Glomerular visceral epithelial cell (primary cell): ENCODE results near the gene ZNF605.
"Not testable (repeated sequence)": the region's sequence is repeated elsewhere in the genome, so short reads cannot be mapped to it uniquely, and the experiment has no call there.

Experiments used
- DNase-seq: peaks from one replicate; pipeline ENCODE4 v3.0.0-alpha.2; 2016; ENCODE audit errors: extremely low spot score

The ZNF605 gene

DNA sequence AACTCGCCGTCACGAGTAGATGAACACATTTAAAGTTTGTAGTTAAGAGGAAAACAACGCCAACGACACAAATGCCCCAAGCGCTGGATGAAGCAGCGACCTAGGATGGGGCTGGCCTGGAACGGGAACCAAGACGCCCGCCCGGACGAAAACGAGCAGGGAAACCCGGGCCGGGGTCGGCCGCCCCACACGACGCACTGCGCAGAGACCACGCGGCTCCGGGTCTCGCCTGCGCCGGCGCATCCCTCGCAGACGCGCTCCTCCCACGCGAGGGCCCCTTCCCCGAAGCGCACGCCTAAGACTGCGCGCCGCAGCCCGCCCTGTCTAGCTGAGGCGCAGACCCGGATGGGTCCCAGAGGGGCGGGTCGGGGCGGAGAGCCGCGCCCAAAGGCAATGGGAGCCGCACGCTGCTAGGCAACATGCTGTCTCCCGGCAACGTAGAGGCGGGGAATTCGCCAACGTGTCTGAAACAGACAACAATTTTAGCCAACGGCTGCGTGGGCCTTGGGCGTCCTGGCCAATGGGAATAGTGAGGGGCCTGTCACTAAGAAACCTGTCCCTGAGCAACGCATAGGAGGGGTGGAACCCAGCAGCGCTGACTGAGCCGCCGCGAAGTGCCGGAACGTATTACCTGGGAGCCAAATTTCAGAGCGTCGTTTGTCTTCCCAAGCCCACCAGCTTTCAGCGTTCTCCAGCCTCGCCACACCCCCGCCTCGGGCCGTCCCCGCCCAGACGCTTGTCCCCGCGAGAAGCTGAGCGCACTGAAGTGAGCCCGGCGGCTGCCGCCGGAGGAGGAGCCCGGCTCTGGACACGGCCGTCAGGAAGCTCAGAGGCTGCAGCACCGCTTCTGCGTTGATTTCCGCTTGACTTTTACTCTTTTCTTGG, 47.7 kb downstream of the ZNF605 start:
- peak; percentile 35 for DNase-seq

- not testable (repeated sequence) for DNase-seq
Observed at GRCh38 chr12:132907789-132908144, 48.3 kb downstream of the ZNF605 start.

GRCh38 chr12:132907216-132907615, 48.9 kb downstream of the ZNF605 start:
- no peak for DNase-seq

DNA sequence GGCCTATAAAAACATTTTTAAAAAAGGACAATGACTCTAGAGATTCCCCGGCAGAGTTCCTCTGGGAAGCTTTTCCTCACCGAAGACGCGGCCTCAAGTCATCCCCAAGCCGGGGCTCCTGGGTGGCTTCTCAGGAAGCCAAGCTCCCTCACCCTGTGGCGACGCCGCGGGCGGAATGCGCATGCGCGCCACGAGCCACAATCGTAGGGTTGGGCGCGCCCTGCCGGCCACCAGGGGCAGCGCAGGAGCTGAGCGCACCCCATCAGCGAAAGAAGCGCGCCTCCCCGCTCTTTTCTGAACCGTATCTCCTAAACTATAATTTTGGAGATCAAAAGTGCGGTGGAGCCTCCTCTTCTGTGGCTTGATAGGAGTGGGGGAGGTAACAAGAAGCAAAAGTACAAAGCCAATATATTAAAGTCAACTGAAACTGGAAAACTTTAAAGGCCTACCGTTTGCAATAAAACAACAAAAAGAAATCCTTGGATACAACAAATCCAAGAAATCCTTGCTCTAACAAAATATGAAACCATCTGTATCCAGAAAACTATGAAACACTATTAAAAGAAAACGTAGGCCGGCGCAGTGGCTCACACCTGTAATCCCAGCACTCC, 51.3 kb downstream of the ZNF605 start:
- DNase-seq, result no peak

GRCh38 chr12:132899033-132899432, 57.1 kb downstream of the ZNF605 start:
- DNase-seq, result no peak

GRCh38 chr12:132888852-132889251, 67.3 kb downstream of the ZNF605 start:
- DNase-seq, result no peak

GRCh38 chr12:132887513-132888351, 68.4 kb downstream of the ZNF605 start, which contains the start of gene CHFR:
TSS of gene CHFR (minus strand) at chr12:132887605. CDS start at chr12:132887328, 277 bp downstream.
- peak; percentile 95 for DNase-seq

DNA sequence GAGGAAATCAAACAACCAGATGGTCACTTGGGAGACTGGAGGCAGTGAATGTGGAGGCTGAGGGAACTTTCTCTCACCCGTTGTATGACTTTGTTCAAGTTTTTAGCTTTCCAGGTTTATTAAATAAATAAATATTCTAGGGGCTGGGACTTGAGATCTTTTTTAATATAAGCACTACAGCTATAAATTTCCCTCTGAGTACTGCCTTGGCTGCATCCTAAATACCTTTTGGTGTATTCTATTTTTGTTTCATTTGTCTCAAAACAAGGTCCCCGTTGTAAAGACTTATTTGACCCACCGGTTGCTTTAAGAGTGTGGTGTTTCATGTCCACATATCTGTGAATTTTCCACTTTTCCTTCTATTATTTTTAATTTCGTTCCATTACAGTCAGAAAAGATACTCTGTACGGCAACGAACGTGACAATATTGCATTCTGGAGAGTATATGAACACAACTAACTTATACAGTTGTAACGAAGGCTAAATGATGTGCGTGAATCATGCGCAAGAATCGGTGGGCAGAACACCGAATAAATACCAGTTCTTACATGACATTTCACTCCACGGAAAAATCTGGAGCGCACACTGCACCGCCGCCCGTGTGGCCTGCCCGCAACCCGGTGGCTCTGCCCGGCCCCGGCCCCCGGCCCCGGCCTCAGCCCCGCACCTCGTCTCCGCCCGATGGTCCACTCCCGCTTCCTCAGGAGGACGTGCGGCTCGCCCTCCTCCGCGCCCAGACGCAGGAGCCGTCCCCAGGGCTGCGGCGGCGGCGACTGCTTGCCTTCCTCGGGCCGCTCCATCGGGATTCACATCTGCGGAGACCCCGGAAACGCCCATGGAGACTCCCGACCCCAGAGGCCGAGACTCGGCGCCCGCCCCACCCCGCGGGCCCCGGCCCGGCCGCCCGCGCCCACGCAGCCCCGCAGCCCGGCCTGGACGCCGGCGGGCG, 69.3 kb downstream of the ZNF605 start:
- peak; percentile 1 for DNase-seq

DNA sequence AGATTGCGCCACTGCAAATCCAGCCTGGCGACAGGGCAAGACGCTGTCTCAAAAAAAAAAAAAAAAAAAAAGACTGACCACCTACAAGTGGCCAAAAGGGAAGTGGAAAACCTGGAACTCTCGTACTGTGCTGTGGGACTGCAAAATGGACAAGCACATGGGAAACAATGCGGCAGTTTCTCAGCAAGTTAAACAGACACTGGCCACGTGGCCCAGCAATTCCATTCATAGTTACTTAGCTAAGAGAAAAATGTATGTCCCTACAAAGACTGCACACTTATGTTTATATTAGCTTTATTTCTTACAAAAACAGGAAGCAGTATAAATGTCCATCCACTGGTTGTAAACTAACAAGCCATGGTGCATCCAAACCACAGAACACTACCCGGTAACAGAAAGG, 74.3 kb downstream of the ZNF605 start:
- DNase-seq, result no peak

DNA sequence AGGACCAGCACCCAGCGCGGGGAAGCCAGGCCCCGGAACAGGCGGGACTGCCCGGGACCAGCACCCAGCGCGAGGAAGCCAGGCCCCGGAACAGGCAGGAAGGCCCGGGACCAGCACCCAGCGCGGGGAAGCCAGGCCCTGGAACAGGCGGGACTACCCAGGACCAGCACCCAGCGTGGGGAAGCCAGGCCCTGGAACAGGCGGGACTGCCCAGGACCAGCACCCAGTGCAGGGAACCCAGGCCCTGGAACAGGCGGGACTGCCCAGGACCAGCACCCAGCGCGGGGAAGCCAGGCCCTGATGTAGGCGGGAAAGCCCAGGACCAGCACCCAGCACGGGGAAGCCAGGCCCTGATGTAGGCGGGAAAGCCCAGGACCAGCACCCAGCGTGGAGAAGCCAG, 81.5 kb downstream of the ZNF605 start:
- not testable (repeated sequence) for DNase-seq

DNA sequence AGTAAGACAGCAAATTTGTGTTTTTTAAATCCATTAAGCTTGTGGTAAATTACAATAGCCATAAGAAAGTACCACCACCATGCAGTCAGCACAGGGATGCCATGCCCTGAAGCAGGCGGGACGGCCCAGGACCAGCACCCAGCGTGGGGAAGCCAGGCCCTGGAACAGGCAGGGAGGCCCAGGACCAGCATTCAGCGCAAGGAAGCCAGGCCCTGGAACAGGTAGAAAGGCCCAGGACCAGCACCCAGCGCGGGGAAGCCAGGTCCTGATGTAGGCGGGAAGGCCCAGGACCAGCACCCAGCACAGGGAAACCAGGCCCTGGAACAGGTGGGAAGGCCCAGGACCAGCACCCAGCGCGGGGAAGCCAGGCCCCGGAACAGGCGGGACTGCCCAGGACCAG, 81.9 kb downstream of the ZNF605 start:
- no peak for DNase-seq

- DNase-seq, result no peak
Observed at GRCh38 chr12:132873724-132874123, 82.4 kb downstream of the ZNF605 start.

DNA sequence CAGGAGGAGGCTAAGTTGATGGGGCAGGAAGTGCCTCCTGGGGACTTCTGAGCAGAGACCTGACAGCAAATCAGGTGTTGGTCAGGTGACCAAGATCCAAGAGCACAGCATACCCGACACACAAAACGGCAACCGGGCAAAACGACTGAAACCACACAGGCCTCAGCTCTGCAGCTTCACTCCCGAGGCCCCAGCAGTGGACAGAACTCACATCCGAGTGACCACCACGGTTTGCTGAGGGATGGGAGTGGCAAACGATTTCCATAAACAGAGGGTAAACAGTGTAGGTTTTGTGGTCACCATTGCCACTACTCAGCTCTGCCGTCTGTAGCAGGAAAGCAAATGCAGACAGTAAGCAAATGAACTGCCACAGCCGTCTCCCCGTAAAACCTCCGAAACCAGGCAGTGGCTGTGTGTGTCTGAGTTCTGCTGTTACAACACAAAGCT, 83.1 kb downstream of the ZNF605 start:
- DNase-seq, result no peak

DNA sequence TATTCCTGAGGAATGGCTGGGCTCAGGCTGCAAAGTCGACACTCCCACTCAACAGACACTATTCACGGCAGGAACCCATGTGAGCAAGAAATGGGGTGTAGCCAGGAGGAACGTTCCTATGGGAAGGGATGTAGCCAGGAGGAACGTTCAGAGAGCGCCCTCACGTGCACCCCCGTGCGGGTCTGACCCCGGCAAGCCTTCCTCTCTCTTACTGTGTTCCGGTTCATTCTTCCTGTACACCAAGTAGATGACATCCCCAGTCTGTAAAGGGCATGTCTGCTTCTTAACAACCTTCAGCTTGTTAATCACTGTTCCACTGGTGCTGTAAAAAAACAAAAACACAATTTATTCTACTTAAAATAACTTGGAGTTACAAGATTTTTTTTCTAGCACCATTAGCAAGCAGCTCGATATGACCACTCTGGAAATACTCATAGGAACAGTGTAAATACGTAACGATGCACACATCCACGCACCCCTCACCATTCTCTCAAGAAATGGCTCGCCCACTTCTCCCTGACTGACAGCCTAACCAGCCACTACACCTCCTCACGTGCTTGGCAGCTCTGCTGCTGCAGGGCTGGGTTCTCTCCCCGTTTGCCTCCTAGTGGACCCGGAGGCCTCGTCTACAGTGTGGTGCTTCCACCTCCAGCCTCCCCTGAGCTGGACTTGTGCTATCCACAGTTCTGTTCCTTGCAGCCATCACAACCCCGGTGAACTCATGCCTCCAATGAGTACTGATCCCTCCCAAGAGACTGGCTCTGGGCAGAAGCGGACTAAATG, 83.8 kb downstream of the ZNF605 start:
- DNase-seq, result no peak

- DNase-seq, result no peak
Observed at GRCh38 chr12:132869551-132869950, 86.6 kb downstream of the ZNF605 start.
